ENCODE measurements around the gene CFL1.

CFL1 gene

DNA sequence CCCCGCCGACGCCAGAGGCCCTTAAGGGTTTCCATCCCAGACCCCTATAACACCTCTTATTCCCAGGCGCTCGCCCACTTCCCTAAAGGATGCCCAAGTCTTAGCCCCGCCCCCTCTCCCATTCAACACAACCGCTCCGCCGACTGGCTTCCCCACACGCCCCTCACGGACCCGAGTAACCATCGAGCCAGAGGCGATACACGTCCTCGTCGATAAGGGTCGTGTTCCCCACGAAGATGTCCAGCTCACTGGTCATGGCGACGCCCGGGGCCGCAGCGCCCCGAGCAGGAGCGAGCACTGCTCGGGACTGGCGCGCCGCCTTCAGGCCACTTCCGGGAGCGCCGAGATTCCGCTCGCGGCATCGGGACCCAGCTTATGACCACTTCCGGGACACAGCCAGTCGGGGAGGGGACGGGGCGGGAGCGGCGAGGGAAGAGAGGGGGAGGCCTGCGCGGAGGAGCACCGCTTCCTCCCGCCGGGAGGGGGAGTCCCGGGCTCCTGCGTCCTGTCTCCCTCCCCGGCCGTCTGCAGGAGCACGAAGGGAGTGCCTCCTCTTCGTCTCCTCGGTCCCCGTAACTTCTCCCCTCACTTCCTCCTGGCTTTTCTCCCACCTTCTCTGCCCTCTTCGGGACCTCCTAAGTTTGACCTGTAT, 30.3 kb upstream of the CFL1 start, which contains the start of gene FIBP:
TSS of gene FIBP (minus strand) at position 309 of the 652 bp plus-strand sequence. CDS start at position 256, 53 bp downstream.
- in situ Hi-C loops (cut with MboI; ENCODE audit: low sequenced_read_pairs): no loop called here

DNA sequence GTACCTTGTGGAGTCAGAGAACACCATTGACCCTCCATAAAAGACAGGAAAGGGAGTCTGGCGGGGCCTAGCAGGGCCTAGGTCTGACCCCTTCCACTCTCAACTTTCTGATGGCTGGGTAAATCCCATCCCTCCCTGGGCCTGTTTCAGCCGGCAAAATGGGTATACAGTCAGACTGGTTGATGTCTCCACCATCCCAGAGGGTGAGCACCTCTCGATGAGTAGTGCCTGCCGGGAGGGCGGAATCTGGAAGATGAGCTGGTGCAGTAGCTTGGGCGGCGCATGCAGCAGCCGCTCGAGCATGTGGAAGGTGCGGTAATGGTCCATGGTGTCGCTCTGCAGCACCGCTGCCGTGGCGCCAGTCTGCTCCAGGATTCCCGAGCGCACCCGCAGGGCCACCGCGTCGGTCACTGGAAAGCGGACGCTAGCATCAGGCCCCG, 29.8 kb upstream of the CFL1 start:
- in situ Hi-C loops (cut with MboI; ENCODE audit: low sequenced_read_pairs): no loop called here

DNA sequence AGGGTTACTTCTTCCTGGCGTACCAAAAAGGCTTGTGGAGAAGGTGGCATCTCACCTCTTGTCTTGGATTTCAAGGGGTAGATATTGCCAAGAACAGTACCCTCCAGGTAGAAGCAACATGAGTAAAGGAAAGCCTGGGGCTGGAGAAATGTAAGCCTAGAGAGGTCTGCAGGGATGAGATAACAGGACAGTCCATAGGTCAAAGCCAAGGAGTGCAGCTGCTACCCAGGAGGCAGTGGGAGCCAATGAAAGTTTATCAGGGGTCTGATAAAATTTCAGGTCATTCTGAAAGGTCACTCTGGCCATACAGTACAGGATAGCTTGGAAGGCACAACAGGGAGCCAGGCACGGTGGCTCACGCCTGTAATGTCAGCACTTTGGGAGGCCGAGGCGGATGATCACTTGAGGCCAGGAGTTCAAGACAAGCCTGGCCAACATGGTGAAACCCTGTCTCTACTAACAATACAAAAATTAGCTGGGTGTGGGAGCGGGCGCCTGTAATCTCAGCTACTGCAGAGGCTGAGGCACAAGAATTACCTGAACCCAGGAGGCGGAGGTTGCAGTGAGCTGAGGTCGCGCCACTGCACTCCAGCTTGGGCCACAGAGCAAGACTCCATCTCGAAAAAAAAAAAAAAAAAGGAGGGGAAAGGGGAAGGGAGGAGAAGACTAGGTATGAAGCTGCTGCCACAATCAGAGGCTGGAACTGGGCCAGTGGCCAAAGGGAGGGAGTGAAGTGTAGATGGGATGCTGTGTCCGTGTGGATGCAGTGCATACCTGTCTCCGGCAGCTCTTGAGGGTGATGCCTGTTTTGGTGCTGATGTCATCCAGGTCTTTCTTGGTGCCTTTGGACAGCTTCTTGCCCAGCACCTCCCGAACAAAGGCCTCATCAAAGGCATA, 29.1 kb upstream of the CFL1 start:
- in situ Hi-C loops (cut with MboI; ENCODE audit: low sequenced_read_pairs): no loop called here

DNA sequence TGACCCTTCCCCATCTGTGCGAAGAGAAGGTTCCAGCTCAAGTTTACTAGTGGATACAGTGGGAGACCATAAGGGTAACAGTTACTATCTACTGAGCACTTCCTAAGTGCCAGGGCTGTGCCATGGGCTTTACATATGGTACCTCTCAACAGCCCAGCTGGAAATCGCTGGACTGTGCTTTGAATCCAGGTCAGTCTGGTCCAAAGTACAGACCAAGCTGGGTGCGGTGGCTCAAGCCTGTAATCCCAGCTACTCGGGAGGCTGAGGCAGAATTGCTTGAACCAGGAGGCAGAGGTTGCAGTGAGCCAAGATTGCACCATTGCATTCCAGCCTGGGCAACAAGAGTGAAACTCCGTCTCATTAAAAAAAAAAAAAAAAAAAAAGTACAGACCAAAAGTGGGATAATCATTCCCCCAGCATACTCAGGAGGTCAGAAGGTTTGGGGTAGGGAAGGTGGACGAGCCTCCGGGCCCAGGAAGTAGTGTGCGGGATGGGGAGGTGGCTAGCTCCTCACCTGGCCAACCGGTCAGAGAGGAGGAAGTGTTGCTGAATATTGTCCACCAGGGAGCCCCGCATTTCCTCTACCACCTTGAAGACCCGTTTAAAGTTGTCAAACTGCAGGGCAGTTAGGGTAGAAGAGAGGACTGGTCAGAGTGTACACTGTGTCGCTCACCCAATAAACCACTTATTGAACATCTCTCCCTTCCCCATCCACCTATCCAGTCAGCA, 28.0 kb upstream of the CFL1 start:
- in situ Hi-C loops (cut with MboI; ENCODE audit: low sequenced_read_pairs): no loop called here

DNA sequence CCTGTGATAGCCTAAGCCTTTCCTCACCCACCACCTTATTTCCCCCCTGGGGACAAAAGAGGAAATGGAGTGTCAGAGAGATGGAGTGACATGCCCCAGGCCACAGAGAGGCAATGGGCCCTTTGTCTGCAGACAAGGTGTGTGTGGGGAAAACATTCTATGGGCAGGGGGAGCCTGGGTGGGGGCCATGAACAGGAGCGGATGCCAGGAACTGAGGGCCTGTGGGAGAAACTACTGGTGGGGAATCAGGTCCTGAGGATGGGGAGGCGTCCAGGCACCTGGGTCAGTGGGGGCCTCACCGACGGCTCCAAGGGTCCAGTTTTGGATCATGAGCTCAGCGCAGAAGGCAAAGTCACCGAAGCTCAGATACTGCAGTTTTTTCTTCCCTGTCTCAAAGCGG, 27.3 kb upstream of the CFL1 start:
- in situ Hi-C loops (cut with MboI; ENCODE audit: low sequenced_read_pairs): no loop called here

DNA sequence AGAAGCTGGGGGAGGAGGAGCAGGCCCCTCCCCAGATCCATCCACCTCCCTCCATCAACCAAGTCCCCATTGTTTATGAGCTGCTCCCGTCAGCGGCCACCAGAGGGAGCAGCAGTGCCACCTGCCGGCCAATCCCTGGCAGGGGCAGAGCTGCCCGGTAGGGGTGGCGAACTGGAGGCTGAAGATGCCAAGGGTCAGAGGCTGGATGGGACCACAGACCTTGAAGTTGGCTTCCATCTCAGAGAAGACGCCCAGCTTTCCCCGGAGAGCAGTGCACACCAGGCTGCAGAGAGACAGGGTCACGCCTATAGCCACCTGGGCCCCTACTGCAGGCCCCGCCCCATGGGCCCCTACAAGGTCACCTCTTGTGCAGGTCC, 26.7 kb upstream of the CFL1 start:
- in situ Hi-C loops (cut with MboI; ENCODE audit: low sequenced_read_pairs): no loop called here

DNA sequence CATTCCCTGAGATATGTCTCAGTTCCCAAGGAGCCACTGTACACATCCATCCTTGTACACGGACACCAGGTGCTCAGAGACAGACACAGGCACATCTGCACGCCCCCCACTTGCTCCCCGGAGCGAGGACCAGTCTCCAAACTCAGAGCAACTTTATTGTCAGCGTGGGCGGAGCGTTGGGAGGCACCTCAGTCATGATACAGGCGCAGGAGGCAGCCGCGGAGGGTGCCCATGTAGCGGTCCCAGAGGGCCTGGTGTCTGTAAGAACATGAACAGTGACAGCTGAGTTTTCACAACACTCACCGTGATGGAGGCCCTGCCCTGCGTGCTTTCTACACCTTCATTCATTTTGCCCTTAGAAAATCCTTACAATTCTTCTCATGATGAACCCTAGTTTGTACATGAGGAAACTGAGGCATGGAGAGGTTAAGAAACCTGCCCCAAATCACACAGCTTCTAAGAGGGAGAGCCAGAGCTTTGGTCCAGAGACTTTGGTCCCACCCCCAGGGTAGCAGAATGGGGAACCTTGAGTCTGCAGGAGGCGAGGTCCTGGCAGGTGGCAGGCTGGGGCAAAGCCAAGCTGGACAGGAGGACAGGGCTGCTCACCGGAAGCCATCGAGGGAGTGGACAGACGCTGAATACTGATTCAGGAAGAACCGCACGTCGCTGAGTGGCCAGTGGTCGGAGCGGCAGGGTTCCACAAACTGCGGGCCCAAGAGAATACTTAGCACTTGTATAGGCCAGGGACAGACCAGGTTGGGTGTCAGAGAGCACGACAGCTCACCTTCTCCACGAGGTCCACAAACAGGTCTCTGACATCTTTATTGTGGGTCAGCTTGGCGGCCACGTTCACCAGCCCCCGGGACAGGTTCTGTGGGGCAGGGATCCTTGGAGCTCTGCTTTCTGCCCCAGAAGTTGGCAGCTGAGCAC, 26.1 kb upstream of the CFL1 start:
- in situ Hi-C loops (cut with MboI; ENCODE audit: low sequenced_read_pairs): no loop called here

DNA sequence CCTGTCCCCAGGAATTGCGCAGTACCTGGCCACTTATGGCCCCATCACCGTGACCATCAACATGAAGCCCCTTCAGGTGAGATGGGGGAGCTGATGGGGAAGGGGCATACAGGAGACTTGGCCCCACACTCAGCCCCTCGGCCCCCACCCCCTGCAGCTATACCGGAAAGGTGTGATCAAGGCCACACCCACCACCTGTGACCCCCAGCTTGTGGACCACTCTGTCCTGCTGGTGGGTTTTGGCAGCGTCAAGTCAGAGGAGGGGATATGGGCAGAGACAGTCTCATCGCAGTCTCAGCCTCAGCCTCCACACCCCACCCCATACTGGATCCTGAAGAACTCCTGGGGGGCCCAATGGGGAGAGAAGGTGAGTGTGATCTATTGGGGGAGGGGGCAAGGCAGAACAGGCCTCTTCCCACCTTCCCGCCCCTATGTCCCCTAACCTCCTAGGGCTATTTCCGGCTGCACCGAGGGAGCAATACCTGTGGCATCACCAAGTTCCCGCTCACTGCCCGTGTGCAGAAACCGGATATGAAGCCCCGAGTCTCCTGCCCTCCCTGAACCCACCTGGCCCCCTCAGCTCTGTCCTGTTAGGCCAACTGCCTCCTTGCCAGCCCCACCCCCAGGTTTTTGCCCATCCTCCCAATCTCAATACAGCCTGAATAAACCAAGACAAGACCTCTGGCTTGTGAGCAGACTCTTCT, 25.2 kb upstream of the CFL1 start:
- in situ Hi-C loops (cut with MboI; ENCODE audit: low sequenced_read_pairs): no loop called here

DNA sequence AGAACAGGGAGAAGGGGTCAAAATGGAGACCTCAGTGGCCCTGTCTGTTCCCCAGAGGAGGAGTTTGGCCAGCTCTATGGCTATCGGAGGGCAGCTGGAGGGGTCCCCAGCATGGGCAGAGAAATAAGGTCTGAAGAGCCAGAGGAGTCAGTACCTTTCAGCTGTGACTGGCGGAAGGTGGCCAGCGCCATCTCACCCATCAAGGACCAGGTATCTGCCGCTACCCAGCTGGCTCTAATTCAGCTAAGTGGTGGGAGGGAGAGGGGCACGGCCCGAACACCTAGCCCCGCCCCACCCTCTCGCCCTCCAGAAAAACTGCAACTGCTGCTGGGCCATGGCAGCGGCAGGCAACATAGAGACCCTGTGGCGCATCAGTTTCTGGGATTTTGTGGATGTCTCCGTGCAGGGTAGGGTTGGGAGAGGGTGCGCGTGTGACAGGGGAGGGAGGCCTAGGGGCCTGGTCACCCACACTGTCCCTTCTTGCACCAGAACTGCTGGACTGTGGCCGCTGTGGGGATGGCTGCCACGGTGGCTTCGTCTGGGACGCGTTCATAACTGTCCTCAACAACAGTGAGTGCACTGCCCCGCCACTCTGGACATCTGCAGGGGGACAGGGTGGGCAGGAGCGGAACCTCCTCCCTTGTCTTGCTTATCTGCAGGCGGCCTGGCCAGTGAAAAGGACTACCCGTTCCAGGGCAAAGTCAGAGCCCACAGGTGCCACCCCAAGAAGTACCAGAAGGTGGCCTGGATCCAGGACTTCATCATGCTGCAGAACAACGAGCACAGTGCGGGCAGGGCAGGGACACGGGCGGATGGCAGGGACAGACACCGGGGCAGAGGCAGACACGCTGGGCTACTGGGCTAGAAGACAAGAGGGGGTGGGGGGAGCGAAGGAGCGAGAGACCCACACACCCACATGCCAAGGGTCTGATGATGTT, 24.4 kb upstream of the CFL1 start:
- in situ Hi-C loops (cut with MboI; ENCODE audit: low sequenced_read_pairs): no loop called here

DNA sequence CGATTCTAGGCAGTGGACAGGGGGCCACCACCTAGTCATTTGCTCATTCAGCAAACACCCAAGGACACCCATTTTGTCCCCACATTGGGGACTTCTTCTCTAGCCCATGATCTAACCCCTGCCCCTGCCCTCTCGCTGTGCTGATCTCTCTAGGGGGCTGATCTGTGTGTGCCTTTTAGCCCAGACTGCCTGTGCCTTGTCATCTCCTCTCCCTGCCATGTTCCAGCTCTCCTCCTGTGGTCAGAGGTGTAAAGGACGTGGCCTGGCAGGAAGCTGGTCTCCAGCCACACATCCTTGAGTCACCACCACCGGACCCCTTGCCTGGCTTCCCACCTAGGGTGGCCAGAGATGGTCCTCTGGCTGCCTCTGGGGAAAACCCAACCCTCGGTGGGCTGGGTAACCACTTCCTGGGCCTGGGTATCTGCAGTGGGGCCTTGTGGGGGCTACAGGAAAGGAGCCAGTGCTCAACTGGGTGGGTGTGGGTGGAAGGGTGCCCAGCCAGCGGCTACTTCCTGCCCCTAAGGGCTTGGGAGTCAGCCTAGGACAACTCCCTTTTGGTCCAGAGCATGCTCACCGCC, 23.0 kb upstream of the CFL1 start:
- in situ Hi-C loops (cut with MboI; ENCODE audit: low sequenced_read_pairs): no loop called here

DNA sequence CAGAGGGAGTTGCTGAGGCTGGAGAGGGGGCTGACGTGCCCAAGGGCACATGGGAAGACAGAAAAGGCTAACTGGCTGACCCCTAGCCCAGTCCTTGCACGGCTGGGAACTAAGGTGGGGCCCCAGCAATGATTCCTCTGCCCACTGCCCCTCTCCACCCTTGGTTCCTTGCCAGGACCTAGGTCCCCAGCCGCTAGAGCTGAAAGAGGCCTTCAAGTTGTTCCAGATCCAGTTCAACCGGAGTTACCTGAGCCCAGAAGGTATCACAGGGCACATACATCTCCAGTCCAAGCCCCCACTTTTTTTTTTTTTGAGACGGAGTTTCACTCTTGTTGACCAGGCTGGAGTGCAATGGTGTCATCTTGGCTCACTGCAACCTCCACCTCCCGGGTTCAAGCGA, 22.0 kb upstream of the CFL1 start:
- in situ Hi-C loops (cut with MboI; ENCODE audit: low sequenced_read_pairs): no loop called here

DNA sequence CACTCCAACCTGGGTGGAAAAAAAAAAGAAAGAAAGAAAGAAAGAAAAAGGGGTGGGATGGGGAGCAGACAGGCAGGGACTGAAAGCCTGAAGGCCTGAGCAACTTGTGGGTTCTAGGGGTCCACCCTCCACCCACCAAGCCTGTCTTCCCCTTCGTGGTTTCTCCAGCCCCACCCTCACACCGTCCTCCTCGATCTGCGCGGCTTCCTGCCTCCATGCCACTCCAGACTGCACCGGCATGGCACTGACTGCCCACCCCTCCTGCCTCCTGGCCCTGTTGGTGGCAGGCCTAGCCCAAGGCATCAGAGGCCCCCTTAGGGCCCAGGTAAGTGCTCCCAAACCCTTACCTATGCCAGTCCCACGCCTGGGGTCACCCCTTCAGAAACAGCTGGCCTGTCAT, 21.6 kb upstream of the CFL1 start, which contains the start of gene CTSW:
TSS of gene CTSW (plus strand) at position 221 of the 400 bp plus-strand sequence. CDS start at position 239, 18 bp downstream.
- in situ Hi-C loops (cut with MboI; ENCODE audit: low sequenced_read_pairs): no loop called here

DNA sequence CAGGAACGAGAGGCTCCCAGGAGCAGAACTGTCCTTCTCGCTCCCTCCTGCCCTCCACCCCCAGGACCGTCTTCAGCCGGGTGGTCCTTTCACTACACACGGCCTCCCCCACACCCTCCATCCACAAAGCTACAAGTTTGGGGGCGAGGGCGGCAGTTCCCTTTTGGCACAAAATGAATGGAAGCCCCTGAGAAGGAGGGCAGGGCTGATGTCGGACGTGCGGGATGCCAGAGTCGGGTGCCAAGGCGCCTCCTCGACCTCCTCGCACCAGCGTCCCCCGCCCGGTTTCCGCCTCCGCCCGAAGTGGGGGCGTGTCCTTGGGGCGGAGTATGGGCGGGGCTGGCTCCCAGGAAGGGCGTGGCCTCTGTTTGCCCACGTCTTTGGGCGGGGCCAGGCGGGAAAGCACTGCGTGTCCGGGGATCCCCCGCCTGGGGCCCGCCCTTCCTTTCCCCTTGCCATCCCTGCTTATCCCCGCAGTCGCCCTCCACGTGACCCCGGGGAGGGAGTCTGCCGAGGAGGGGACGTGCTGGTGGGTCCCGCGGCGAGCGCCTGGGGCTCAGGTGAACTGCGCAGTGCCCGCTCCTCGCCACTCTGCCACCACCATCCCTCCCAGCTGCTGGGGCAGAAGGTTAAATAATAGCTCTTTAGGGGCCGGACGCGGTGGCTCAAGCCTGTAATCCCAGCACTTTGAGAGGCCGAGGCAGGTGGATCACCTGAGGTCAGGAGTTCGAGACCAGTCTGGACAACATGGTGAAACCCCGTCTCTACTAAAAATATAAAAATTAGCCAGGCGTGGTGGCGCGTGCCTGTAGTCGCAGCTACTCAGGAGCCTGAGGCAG, 15.6 kb upstream of the CFL1 start:
- in situ Hi-C loops (cut with MboI; ENCODE audit: low sequenced_read_pairs): no loop called here

DNA sequence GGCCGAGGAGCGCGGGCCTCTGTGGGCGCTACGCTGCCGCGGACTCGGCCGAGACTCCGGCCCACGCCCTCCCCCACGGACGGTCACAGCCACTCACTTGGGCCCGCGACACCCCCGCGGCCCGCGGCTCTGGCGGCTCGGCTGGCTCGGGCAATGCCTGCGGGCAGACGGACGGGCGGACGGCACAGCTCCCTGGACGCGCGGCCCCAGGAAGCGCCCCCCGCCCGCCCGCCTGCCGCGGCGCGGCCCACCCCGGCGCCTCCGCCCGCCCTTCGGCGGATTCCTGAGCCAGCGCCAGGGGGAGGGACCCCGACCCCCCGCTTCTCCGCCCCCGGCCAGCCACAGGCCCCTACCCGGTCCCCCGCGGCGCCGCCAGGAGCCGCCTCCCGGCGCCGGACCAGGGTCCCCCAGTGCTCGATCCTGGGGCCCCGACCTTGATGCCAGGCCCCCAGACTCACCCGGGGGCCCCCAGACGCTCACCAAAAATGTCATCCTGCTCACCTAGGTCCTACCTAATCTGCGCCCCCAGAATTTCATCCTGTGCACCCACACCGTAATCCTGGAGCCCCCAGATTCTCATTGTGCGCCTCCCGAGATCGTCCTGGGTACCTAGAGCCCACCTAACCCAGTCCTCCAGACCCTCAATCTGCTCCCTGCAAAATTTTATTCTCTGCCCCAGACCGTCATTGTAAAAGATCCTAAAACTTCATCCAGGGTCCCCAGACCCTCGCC, 14.8 kb upstream of the CFL1 start, which contains the start of gene EFEMP2:
TSS of gene EFEMP2 (minus strand) at position 215 of the 732 bp plus-strand sequence. CDS start 446 bp downstream, outside the sequence.
- in situ Hi-C loops (cut with MboI; ENCODE audit: low sequenced_read_pairs): no loop called here

DNA sequence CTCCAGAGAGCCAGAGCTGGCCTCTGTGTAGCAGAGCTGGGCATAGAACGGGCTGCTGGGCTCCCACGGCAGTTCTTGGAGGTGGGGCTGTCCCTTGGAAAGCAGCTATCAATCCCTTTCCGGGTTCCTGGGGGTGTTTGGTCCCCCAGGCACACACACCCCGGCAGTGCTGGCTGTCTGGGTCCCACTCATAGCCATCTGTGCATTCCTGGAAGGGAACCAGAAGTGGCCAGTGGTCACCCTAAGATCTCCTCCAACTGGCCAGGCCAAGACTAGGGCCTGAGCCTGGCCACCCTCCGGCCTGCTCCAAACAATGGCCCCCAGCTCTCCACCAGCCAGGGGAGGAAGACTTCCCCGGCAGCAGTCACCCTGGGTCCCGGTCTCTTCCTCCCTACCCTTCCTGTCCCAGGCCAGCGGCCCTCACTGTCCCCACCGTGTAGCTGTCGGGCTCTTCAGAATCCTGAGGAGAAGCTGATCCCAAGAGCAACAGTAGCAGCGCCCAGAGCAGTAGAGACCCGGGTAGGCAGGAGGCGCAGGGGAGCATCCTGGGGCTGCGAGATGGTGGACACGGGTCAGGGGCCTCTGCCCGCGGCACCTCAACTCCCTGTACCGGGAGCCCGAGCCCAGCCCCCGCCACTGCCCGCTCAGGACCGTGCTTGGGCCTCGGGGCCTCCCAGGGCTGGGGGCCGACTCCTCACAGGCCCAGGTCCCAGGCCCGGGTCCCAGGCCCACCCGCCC, 14.0 kb upstream of the CFL1 start:
- in situ Hi-C loops (cut with MboI; ENCODE audit: low sequenced_read_pairs): no loop called here

Measured in HL-60/S4 (cell line).